H9 (cell line): ENCODE data around the gene C1orf21. TPM values are rescaled to one million over a fixed set of nuclear protein-coding genes. Genes with fewer than 3 reads are reported as not detected.

ENCODE experiments used
- DNase-seq: peaks from one replicate; pipeline ENCODE4 v3.0.0-alpha.2; 2017
- H2AFZ ChIP-seq: one replicate; pipeline ENCODE4 v1.6.1; 2013; ENCODE audit warnings: mild to moderate bottlenecking, low read length, control low read depth, moderate library complexity
- H2AK5ac ChIP-seq: 2 replicates; pipeline ENCODE4 v1.6.1; 2013; ENCODE audit warnings: low read length, control low read depth, mixed read lengths; ENCODE audit not compliant: insufficient read length
- H2BK120ac ChIP-seq: one replicate; pipeline ENCODE4 v1.6.1; 2013; ENCODE audit warnings: low read depth, mild to moderate bottlenecking, low read length, control low read depth, inconsistent platforms; ENCODE audit not compliant: poor library complexity, severe bottlenecking
- H2BK12ac ChIP-seq: 2 replicates; pipeline ENCODE4 v1.6.1; 2013; ENCODE audit warnings: low read length, control low read depth, mixed read lengths, low read depth; ENCODE audit not compliant: insufficient read length
- H2BK15ac ChIP-seq: 2 replicates; pipeline ENCODE4 v1.6.1; 2013; ENCODE audit warnings: low read depth, low read length, control low read depth
- H2BK20ac ChIP-seq: one replicate; pipeline ENCODE4 v1.6.1; 2013; ENCODE audit warnings: low read depth, mild to moderate bottlenecking, low read length, control low read depth, inconsistent platforms; ENCODE audit not compliant: poor library complexity, severe bottlenecking
- H2BK5ac ChIP-seq: 2 replicates; pipeline ENCODE4 v1.6.1; 2013; ENCODE audit warnings: low read length, control low read depth, mixed read lengths; ENCODE audit not compliant: insufficient read length
- H3K14ac ChIP-seq: 2 replicates; pipeline ENCODE4 v1.6.1; 2013; ENCODE audit warnings: low read length, control low read depth; ENCODE audit not compliant: insufficient read depth
- H3K18ac ChIP-seq: 2 replicates; pipeline ENCODE4 v1.6.1; 2013; ENCODE audit warnings: low read depth, mild to moderate bottlenecking, mixed read lengths, low read length, control low read depth; ENCODE audit not compliant: insufficient read length
- H3K23ac ChIP-seq: 2 replicates; pipeline ENCODE4 v1.6.1; 2013; ENCODE audit warnings: low read length, control low read depth, mixed read lengths, low read depth; ENCODE audit not compliant: insufficient read length
- H3K23me2 ChIP-seq: 2 replicates; pipeline ENCODE4 v1.6.1; 2013; ENCODE audit warnings: low read depth, mild to moderate bottlenecking, mixed read lengths, low read length, control low read depth; ENCODE audit not compliant: insufficient read length, poor library complexity, severe bottlenecking
- H3K27ac ChIP-seq: 2 replicates; pipeline ENCODE4 v1.5.1; 2013; ENCODE audit warnings: low read length, control low read depth, mixed read lengths, low read depth; ENCODE audit not compliant: insufficient read length
- H3K27me3 ChIP-seq: 2 replicates; pipeline ENCODE4 v1.6.1; 2013; ENCODE audit warnings: low read length, control low read depth, inconsistent platforms; ENCODE audit not compliant: insufficient read depth
- H3K4ac ChIP-seq: 2 replicates; pipeline ENCODE4 v1.6.1; 2013; ENCODE audit warnings: low read depth, mild to moderate bottlenecking, control low read depth, inconsistent platforms, low read length, moderate library complexity
- H3K4me1 ChIP-seq: 2 replicates; pipeline ENCODE4 v1.6.1; 2013; ENCODE audit warnings: low read length, control low read depth, inconsistent platforms; ENCODE audit not compliant: insufficient read depth
- H3K4me2 ChIP-seq: 2 replicates; pipeline ENCODE4 v1.6.1; 2013; ENCODE audit warnings: low read length, control low read depth, mixed read lengths; ENCODE audit not compliant: insufficient read length, insufficient read depth
- H3K56ac ChIP-seq: 2 replicates; pipeline ENCODE4 v1.6.1; 2013; ENCODE audit warnings: low read depth, mild to moderate bottlenecking, mixed read lengths, low read length, control low read depth; ENCODE audit not compliant: insufficient read length
- H3K79me1 ChIP-seq: 2 replicates; pipeline ENCODE4 v1.6.1; 2013; ENCODE audit warnings: low read depth, mild to moderate bottlenecking, moderate library complexity, low read length, control low read depth, inconsistent platforms; ENCODE audit not compliant: insufficient read depth, poor library complexity, severe bottlenecking
- H3K79me2 ChIP-seq: 2 replicates; pipeline ENCODE4 v1.6.1; 2013; ENCODE audit warnings: low read length, control low read depth, inconsistent platforms; ENCODE audit not compliant: insufficient read depth
- H3K9ac ChIP-seq: 2 replicates; pipeline ENCODE4 v1.6.1; 2013; ENCODE audit warnings: low read length, control low read depth, mixed read lengths; ENCODE audit not compliant: insufficient read length; ENCODE audit errors: extremely low read depth
- H3K9me3 ChIP-seq: one replicate; pipeline ENCODE4 v1.6.1; 2013; ENCODE audit warnings: low read depth, low read length, inconsistent platforms; ENCODE audit not compliant: control insufficient read depth
- H3T11ph ChIP-seq: one replicate; pipeline ENCODE4 v1.6.1; 2013; ENCODE audit warnings: mild to moderate bottlenecking, low read length, control low read depth, inconsistent platforms
- H4K20me1 ChIP-seq: one replicate; pipeline ENCODE4 v1.6.1; 2013; ENCODE audit not compliant: control insufficient read depth, insufficient read length, insufficient read depth
- H4K5ac ChIP-seq: 2 replicates; pipeline ENCODE4 v1.6.1; 2013; ENCODE audit warnings: low read depth, mild to moderate bottlenecking, mixed read lengths, low read length, control low read depth; ENCODE audit not compliant: insufficient read length
- H4K8ac ChIP-seq: replicated peaks from 2 replicates; pipeline ENCODE4 v1.6.1; 2013; ENCODE audit warnings: low read length, control low read depth, mixed read lengths, low read depth; ENCODE audit not compliant: insufficient read length
- H4K91ac ChIP-seq: 2 replicates; pipeline ENCODE4 v1.6.1; 2013; ENCODE audit warnings: low read depth, mild to moderate bottlenecking, moderate library complexity, mixed read lengths, low read length, control low read depth; ENCODE audit not compliant: insufficient read length
- H3K27ac Mint-ChIP-seq, 3 experiments: 2 replicates in 2 of 3; 3 replicates in 1 of 3; pipeline ENCODE4 v1.8.0; 2020 to 2021; ENCODE audit warnings: mixed read lengths in 3 of 3, mild to moderate bottlenecking in 1 of 3, moderate library complexity in 1 of 3
- H3K27me3 Mint-ChIP-seq: 2 replicates; pipeline ENCODE4 v1.8.0; 2021; ENCODE audit warnings: low read depth, mild to moderate bottlenecking, moderate library complexity, mixed read lengths
- H3K36me3 Mint-ChIP-seq, 3 experiments: 2 replicates in 2 of 3; 3 replicates in 1 of 3; pipeline ENCODE4 v1.8.0; 2020 to 2021; ENCODE audit warnings: low read depth in 3 of 3, mixed read lengths in 3 of 3; ENCODE audit not compliant: insufficient read depth in 1 of 3
- H3K4me1 Mint-ChIP-seq, 2 experiments: 2 replicates each; pipeline ENCODE4 v1.8.0; 2020; ENCODE audit warnings: mixed read lengths in 2 of 2
- H3K4me3 Mint-ChIP-seq, 2 experiments: 2 replicates in 1 of 2; 3 replicates in 1 of 2; pipeline ENCODE4 v1.8.0; 2020 to 2021; ENCODE audit warnings: mild to moderate bottlenecking in 2 of 2, mixed read lengths in 2 of 2, moderate library complexity in 1 of 2
- H3K9me3 Mint-ChIP-seq, 2 experiments: 2 replicates in 1 of 2; 3 replicates in 1 of 2; pipeline ENCODE4 v1.8.0; 2020; ENCODE audit warnings: mild to moderate bottlenecking in 2 of 2, mixed read lengths in 2 of 2, moderate library complexity in 1 of 2
- WGBS: extraction: QIAGEN DNeasy Blood & Tissue Kit; methylation state at CpG from one replicate; pipeline ENCODE4 v1.1.7; 2013; ENCODE audit warnings: missing lambda C conversion rate, low lambda C conversion rate, mixed read lengths; ENCODE audit not compliant: insufficient read length; ENCODE audit errors: extremely low coverage; 5-methylcytosine and 5-hydroxymethylcytosine counted together
- total RNA-seq: library from RNA; stranded (reverse); gene quantifications from 2 replicates; pipeline ENCODE4 v1.2.1, GENCODE V29; 2021
- TF ChIP-seq, protein P1 (sequence below): fragments of 200-600 bp; sonication (generic); conservative IDR thresholded peaks from 3 replicates; pipeline ENCODE4 v1.8.0; 2021; ENCODE audit warnings: antibody characterized with exemption, mild to moderate bottlenecking

C1orf21 gene
- total RNA-seq, 1 experiment from 2014 or later: 36.0 TPM

DNA sequence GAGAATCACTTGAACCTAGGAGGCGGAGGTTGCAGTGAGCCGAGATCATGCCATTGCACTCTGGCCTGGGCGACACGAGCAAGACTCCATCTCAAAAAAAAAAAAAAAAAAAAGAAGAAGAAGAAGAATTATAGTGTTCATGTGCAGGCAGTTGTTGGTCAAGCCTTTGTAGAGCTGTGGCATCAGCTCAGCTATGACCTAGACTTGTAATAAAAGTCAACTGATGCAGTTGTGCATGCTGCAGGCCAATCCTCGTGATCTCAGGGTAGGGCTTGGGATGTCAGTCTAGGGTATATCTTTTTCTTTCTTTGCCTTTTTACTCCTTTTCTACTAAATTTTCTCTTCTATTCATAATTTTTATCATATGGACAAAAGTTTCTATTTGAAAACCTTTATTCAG lies 76.2 kb downstream of the C1orf21 start:
- H4K20me1 ChIP-seq: no peaks in the 10 kb centered on the region
- no peak overlapping the region for H4K8ac ChIP-seq
- TF ChIP-seq, protein P1, sequence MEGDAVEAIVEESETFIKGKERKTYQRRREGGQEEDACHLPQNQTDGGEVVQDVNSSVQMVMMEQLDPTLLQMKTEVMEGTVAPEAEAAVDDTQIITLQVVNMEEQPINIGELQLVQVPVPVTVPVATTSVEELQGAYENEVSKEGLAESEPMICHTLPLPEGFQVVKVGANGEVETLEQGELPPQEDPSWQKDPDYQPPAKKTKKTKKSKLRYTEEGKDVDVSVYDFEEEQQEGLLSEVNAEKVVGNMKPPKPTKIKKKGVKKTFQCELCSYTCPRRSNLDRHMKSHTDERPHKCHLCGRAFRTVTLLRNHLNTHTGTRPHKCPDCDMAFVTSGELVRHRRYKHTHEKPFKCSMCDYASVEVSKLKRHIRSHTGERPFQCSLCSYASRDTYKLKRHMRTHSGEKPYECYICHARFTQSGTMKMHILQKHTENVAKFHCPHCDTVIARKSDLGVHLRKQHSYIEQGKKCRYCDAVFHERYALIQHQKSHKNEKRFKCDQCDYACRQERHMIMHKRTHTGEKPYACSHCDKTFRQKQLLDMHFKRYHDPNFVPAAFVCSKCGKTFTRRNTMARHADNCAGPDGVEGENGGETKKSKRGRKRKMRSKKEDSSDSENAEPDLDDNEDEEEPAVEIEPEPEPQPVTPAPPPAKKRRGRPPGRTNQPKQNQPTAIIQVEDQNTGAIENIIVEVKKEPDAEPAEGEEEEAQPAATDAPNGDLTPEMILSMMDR: no peak
- no peak overlapping the region for H3T11ph ChIP-seq
- no peaks in the 10 kb centered on the region for H3K23me2 ChIP-seq
- no peak overlapping the region for H4K91ac ChIP-seq
- H4K5ac ChIP-seq: no peak overlapping the region
- H3K9ac ChIP-seq: no peak overlapping the region
- H3K56ac ChIP-seq: no peak overlapping the region
- H2BK12ac ChIP-seq: no peak overlapping the region
- WGBS: no CpG with 5 or more reads among the region's 5 CpGs
- H3K4me2 ChIP-seq: no peak overlapping the region
- H3K27ac Mint-ChIP-seq: no peak overlapping the region
- H2BK120ac ChIP-seq: no peak overlapping the region
- H3K18ac ChIP-seq: no peak overlapping the region
- no peaks in the 10 kb centered on the region for H3K9me3 ChIP-seq
- H3K4ac ChIP-seq: no peak overlapping the region
- no peak overlapping the region for H2BK15ac ChIP-seq
- H3K27me3 Mint-ChIP-seq: no peaks in the 10 kb centered on the region
- DNase-seq: no peak
- H3K4me1 ChIP-seq: no peaks in the 10 kb centered on the region
- H3K79me2 ChIP-seq: no peaks in the 10 kb centered on the region
- no peak overlapping the region for H2AK5ac ChIP-seq
- H3K27me3 ChIP-seq: no peaks in the 10 kb centered on the region
- H3K36me3 Mint-ChIP-seq: peaks cover 0 to 3% (median 0%) of the 10 kb centered on the region in 3 experiments; a peak in 1 of 7 replicates
- no peak overlapping the region for H3K14ac ChIP-seq
- H3K27ac ChIP-seq: no peak overlapping the region
- H2AFZ ChIP-seq: no peak overlapping the region
- H3K4me1 Mint-ChIP-seq: peaks cover 41 to 66% of the 10 kb centered on the region in 2 experiments
- H3K23ac ChIP-seq: no peak overlapping the region
- H3K4me3 Mint-ChIP-seq: no peak overlapping the region
- no peaks in the 10 kb centered on the region for H3K9me3 Mint-ChIP-seq
- no peaks in the 10 kb centered on the region for H3K79me1 ChIP-seq
- H2BK5ac ChIP-seq: no peak overlapping the region
- no peak overlapping the region for H2BK20ac ChIP-seq
